Heart right ventricle (tissue), 16 donors: ENCODE measurements around the gene CASK. TPM values are rescaled to one million over a fixed set of nuclear protein-coding genes. Genes with fewer than 3 reads are reported as not detected.
"Not testable (repeated sequence)": the region's sequence is repeated elsewhere in the genome, so short reads cannot be mapped to it uniquely, and the experiment has no call there.

Experiments used
- ATAC-seq, 8 donors: fragments of 200-7000 bp; cut with Tn5 transposase; one replicate each; pipeline ENCODE4 v1.9.1; 2020; ENCODE audit warnings: mild to moderate bottlenecking in 8 of 8, moderate library complexity in 8 of 8, moderate number of reproducible peaks in 1 of 8
- DNase-seq, 2 donors: peaks; one replicate each; pipeline ENCODE4 v3.0.0-alpha.2; 2020
- H3K27ac ChIP-seq, 10 donors: fragments of 200-600 bp; sonication (generic) in 2 of 10; one replicate each; pipeline versions ENCODE4 v1.5.0 to v1.8.0; 2020 to 2022; ENCODE audit warnings: mild to moderate bottlenecking in 3 of 10
- H3K27me3 ChIP-seq, 7 donors: fragments of 200-600 bp; one replicate each; pipeline ENCODE4 v1.8.0; 2021 to 2022; ENCODE audit warnings: mild to moderate bottlenecking in 2 of 7
- H3K36me3 ChIP-seq, 9 donors: fragments of 200-600 bp; sonication (generic) in 1 of 9; one replicate each; pipeline versions ENCODE4 v1.5.0 to v1.8.0; 2020 to 2022; ENCODE audit warnings: mild to moderate bottlenecking in 2 of 9
- H3K4me1 ChIP-seq, 9 donors: fragments of 200-600 bp; sonication (generic) in 1 of 9; one replicate each; pipeline versions ENCODE4 v1.5.0 to v1.8.0; 2020 to 2022; ENCODE audit warnings: mild to moderate bottlenecking in 4 of 9
- H3K4me3 ChIP-seq, 10 donors: fragments of 200-600 bp; sonication (generic) in 2 of 10; one replicate each; pipeline versions ENCODE4 v1.5.0 to v1.8.0; 2020 to 2022; ENCODE audit warnings: mild to moderate bottlenecking in 7 of 10, moderate library complexity in 2 of 10
- H3K9me3 ChIP-seq, 11 donors: fragments of 200-600 bp in 10 of 11; sonication (generic) in 2 of 11; one replicate each; pipeline versions ENCODE4 v1.5.0 to v1.8.0; 2013 to 2022; ENCODE audit warnings: mild to moderate bottlenecking in 2 of 11, control low read depth in 1 of 11, moderate library complexity in 1 of 11
- WGBS, 2 donors: extraction: QIAGEN DNeasy Blood & Tissue Kit; methylation state at CpG; one replicate each; pipeline ENCODE4 v1.1.7; 2013; ENCODE audit warnings: inconsistent platforms in 1 of 2; 5-methylcytosine and 5-hydroxymethylcytosine counted together
- intact Hi-C, 10 donors: fragments of 100-400 bp; cut with DNase I; formaldehyde crosslinking; loops; one replicate each; pipeline versions ENCODE4 v1.11.1 to v1.14.2; 2022
- polyA plus RNA-seq, 2 donors: library from polyadenylated mRNA; stranded (reverse); fragments of 200-250 nt; gene quantifications; one replicate each; pipeline ENCODE4 v1.2.3, GENCODE V29; 2013
- total RNA-seq, 10 donors: library from RNA; stranded (reverse); fragmentation: NEBNext Ultra II Directional in 3 of 10; extraction: Animal tissue kit (Norgen Biotek cat#: 25700) in 3 of 10; gene quantifications; one replicate each; pipeline versions ENCODE4 v1.2.1 to v1.2.4, GENCODE V29; 2021 to 2023
- TF ChIP-seq, protein P1 (sequence below), 9 donors: fragments of 200-600 bp; sonication (generic) in 2 of 9; IDR thresholded peaks; one replicate each; pipeline versions ENCODE4 v1.5.0 to v1.8.0; 2021 to 2022; ENCODE audit warnings: antibody characterized with exemption in 9 of 9, mild to moderate bottlenecking in 5 of 9, moderate library complexity in 1 of 9
- donor health status: Arrhythmogenic right ventricular cardiomyopathy.
- donor health status: ischemic (EF 13 %, LVEDD 7.1; RV severe dilation, severe dysfunction).
- donor health status: healthy with polysubstance abuse.
- donor health status: DM: no; HTN: yes; CAD: no.
- donor health status: DM: no; HTN: no; CAD: no.
- donor health status: ischemic (EF 25% LVEDD 6.9; RV normal size, moderate dysfunction).
- donor health status: ischemic (EF 25% LVEDD 5.7; RV mildly dilated, moderate dysfunction).
- donor health status: healthy.
- donor health status: DM: yes; HTN: yes; CAD: no.
- donor health status: Ischemic cardiomyopathy.
- donor health status: ischemic (EF 35%, LVEDD 5.7; RV mildly dilated, moderate dysfunction).
- donor health status: nonischemic (EF 11% LVEDD 7.7; RV severe dilation, severe dysfunction).
- donor health status: DM: yes; HTN: yes; CAD: no.
- donor health status: PGD.
- donor health status: ischemic (EF 29% LVEDD 5.4; RV normal size, mild dysfunction).
- donor health status: nonischemic (EF 23%, LVEDD 6.1; RV moderate dilation, normal function).

CASK gene
- total and polyA plus RNA-seq, 12 donors: 2.2 to 20.7 (median 12.7) TPM

DNA sequence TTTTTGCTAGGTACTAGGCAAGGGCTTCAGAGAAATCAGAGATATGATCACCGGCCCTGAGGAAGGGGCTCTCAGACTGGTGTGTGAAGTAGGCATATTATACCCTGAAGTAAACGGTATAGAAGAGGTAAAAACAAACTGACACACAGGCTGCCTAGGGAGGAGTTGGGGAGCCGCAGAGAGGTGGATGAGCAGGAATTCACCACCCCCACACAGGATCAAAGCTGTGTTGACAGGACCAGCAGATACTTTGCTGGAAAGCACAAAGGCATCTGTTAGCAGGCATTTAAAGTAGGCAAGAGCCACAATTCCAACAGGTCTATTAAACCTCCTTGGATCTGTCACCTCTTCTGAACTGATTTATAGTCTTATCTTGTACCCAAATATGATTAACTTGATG lies 306.4 kb downstream of the CASK start:
- intact Hi-C loops: no loop called here
- Histone ChIP-seq H3K4me3 (no peak overlapping the region), H3K9me3 (no peaks in the 10 kb centered on the region), H3K36me3 (no peaks in the 10 kb centered on the region), H3K27ac (no peak overlapping the region), H3K4me1 (peaks cover 0 to 5% (median 0%) of the 10 kb centered on the region in 9 donors), H3K27me3 (peaks cover 0 to 8% (median 0%) of the 10 kb centered on the region in 7 donors)
- 64 to 76% methylated on average over 3 of the region's 3 CpGs for WGBS, 2 donors
- TF ChIP-seq, protein P1, sequence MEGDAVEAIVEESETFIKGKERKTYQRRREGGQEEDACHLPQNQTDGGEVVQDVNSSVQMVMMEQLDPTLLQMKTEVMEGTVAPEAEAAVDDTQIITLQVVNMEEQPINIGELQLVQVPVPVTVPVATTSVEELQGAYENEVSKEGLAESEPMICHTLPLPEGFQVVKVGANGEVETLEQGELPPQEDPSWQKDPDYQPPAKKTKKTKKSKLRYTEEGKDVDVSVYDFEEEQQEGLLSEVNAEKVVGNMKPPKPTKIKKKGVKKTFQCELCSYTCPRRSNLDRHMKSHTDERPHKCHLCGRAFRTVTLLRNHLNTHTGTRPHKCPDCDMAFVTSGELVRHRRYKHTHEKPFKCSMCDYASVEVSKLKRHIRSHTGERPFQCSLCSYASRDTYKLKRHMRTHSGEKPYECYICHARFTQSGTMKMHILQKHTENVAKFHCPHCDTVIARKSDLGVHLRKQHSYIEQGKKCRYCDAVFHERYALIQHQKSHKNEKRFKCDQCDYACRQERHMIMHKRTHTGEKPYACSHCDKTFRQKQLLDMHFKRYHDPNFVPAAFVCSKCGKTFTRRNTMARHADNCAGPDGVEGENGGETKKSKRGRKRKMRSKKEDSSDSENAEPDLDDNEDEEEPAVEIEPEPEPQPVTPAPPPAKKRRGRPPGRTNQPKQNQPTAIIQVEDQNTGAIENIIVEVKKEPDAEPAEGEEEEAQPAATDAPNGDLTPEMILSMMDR (IDR thresholded peaks at IDR 0.05): no peak
- ATAC-seq (no peak), DNase-seq (no peak)

DNA sequence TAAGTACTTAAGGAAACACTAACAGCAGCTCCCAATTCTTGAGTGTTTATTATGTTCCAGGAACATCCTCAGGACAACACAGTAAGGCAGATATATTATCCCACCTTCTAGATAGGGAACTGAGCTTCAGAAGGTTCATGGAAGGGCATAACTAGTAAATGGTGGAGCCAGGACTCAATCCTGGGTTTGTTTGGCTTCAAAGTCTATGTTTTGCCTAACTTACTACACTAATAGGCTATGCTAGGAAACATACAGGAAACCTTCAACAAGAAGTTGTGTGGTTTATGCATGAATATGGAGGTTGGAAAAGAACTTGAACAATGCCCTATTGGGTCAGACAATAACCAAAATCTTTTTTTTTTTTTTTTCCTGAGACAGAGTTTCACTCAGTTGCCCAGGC lies 307.1 kb downstream of the CASK start:
- intact Hi-C loops: no loop called here
- Histone ChIP-seq H3K27me3 (peaks cover 0 to 8% (median 0%) of the 10 kb centered on the region in 7 donors), H3K4me1 (peaks cover 0 to 3% (median 0%) of the 10 kb centered on the region in 9 donors), H3K36me3 (no peaks in the 10 kb centered on the region), H3K4me3 (no peak overlapping the region), H3K9me3 (no peaks in the 10 kb centered on the region), H3K27ac (no peak overlapping the region)
- TF ChIP-seq, protein P1 (IDR thresholded peaks at IDR 0.05): no peak
- DNase-seq: no peak
- ATAC-seq: no peak

DNA sequence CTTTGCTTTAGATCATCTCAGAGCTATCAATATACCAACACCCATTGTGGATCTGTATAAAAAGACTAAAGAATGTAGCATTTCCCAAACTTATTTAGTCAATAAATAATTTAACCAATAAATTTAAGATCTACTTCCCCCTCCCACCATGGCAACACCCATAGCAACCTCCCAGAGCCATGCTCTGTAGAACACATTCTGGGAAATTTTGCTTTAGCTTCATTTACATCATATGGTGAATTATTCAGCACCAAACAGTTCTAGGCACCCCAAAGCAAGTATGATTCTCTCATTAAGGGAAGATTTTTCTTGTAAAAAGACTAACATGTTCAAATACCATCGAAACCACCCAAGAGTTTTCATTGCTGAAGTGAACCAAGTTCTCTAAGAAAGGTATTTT lies 315.1 kb downstream of the CASK start:
- no peak for DNase-seq
- H3K36me3 ChIP-seq: peaks cover 0 to 13% (median 0%) of the 10 kb centered on the region in 9 donors
- TF ChIP-seq, protein P1 (IDR thresholded peaks at IDR 0.05): no peak
- H3K4me1 ChIP-seq: peaks cover 0 to 4% (median 0%) of the 10 kb centered on the region in 9 donors
- H3K27me3 ChIP-seq: peaks cover 0 to 20% (median 0%) of the 10 kb centered on the region in 7 donors
- H3K4me3 ChIP-seq: no peak overlapping the region
- H3K9me3 ChIP-seq: no peaks in the 10 kb centered on the region
- ATAC-seq: no peak
- WGBS, 2 donors: 95 to 100% methylated on average over 1 of the region's 1 CpG
- intact Hi-C loops: no loop called here
- H3K27ac ChIP-seq: no peak overlapping the region

DNA sequence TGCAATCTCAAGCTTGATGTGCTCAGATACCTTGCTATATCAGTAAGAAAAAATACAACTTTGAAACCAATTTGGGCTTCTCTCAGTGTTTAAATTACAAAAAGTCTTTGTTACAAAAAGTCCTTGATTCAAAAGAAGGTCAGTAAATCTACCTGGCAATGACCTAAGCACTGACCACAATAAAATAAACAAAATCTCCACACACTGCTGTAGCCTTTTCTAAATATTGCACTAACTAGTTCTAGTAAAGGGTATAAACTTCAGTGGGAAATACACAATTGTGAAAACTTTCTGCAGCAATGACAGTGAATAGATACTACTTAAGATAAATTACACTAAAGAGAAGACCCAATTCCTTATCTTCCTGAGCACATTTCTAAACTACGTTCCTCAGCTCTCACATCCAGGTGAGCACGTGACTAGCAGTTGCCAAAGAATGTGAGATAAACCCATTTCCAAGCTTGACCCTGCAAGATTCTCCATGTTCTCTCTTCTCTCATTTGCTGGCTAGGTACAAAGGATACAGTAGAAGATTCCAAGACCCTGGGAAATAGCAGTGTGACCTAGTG lies 316.0 kb downstream of the CASK start:
- Histone ChIP-seq H3K36me3 (peaks cover 0 to 13% (median 0%) of the 10 kb centered on the region in 9 donors), H3K27ac (no peak overlapping the region), H3K4me1 (peaks cover 0 to 4% (median 0%) of the 10 kb centered on the region in 9 donors), H3K4me3 (no peak overlapping the region), H3K9me3 (no peaks in the 10 kb centered on the region), H3K27me3 (peaks cover 0 to 20% (median 0%) of the 10 kb centered on the region in 7 donors)
- WGBS, 2 donors: 82 to 88% methylated on average over 2 of the region's 2 CpGs
- DNase-seq (no peak), ATAC-seq (no peak)
- intact Hi-C loops: no loop called here
- TF ChIP-seq, protein P1 (IDR thresholded peaks at IDR 0.05): no peak

DNA sequence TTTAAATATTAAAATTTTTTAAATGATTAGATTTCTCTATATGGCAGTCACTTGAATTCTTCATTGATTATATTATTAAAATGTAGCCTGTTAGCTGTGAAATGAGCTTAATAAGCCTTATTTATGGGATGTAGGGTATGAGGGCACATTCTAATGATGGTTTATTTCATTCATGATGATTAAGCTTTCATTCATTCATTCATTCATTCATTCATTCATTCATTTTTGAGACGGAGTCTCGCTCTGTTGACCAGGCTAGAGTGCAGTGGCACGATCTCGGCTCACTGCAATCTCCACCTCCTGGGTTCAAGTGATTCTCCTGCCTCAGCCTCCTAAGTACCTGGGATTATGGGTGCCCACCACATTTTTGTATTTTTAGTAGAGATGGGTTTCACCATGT lies 317.3 kb downstream of the CASK start:
- peaks cover 0 to 13% (median 0%) of the 10 kb centered on the region in 9 donors for H3K36me3 ChIP-seq
- H3K9me3 ChIP-seq, H3K4me3 ChIP-seq, DNase-seq, intact Hi-C loops, H3K27ac ChIP-seq, H3K4me1 ChIP-seq, ATAC-seq: not testable (repeated sequence)
- 95 to 98% methylated on average over 4 of the region's 4 CpGs for WGBS, 2 donors
- H3K27me3 ChIP-seq: peaks cover 0 to 27% (median 0%) of the 10 kb centered on the region in 7 donors
